ENCODE data around the gene FTHL17.

GRCh38 chrX:31117266-31117665 lies 45.4 kb upstream of the FTHL17 start:
- TF ChIP-seq CTCF (IDR thresholded peaks at IDR 0.05) (no peak), POLR2A (IDR thresholded peaks at IDR 0.05; ENCODE audit: low read depth) (no peak)

All from esophagus muscularis mucosa (tissue), 3 donors.